ENCODE measurements around the gene ARHGEF37. TPM values are rescaled to one million over a fixed set of nuclear protein-coding genes. Genes with fewer than 3 reads are reported as not detected.

ARHGEF37 gene
- total and polyA plus RNA-seq, 9 of the 15 experiments (the other 6 are each of a cell fraction or from before 2014, with no cell fraction given): 0.01 to 0.27 (median 0.05) TPM

- TF ChIP-seq, protein P1, sequence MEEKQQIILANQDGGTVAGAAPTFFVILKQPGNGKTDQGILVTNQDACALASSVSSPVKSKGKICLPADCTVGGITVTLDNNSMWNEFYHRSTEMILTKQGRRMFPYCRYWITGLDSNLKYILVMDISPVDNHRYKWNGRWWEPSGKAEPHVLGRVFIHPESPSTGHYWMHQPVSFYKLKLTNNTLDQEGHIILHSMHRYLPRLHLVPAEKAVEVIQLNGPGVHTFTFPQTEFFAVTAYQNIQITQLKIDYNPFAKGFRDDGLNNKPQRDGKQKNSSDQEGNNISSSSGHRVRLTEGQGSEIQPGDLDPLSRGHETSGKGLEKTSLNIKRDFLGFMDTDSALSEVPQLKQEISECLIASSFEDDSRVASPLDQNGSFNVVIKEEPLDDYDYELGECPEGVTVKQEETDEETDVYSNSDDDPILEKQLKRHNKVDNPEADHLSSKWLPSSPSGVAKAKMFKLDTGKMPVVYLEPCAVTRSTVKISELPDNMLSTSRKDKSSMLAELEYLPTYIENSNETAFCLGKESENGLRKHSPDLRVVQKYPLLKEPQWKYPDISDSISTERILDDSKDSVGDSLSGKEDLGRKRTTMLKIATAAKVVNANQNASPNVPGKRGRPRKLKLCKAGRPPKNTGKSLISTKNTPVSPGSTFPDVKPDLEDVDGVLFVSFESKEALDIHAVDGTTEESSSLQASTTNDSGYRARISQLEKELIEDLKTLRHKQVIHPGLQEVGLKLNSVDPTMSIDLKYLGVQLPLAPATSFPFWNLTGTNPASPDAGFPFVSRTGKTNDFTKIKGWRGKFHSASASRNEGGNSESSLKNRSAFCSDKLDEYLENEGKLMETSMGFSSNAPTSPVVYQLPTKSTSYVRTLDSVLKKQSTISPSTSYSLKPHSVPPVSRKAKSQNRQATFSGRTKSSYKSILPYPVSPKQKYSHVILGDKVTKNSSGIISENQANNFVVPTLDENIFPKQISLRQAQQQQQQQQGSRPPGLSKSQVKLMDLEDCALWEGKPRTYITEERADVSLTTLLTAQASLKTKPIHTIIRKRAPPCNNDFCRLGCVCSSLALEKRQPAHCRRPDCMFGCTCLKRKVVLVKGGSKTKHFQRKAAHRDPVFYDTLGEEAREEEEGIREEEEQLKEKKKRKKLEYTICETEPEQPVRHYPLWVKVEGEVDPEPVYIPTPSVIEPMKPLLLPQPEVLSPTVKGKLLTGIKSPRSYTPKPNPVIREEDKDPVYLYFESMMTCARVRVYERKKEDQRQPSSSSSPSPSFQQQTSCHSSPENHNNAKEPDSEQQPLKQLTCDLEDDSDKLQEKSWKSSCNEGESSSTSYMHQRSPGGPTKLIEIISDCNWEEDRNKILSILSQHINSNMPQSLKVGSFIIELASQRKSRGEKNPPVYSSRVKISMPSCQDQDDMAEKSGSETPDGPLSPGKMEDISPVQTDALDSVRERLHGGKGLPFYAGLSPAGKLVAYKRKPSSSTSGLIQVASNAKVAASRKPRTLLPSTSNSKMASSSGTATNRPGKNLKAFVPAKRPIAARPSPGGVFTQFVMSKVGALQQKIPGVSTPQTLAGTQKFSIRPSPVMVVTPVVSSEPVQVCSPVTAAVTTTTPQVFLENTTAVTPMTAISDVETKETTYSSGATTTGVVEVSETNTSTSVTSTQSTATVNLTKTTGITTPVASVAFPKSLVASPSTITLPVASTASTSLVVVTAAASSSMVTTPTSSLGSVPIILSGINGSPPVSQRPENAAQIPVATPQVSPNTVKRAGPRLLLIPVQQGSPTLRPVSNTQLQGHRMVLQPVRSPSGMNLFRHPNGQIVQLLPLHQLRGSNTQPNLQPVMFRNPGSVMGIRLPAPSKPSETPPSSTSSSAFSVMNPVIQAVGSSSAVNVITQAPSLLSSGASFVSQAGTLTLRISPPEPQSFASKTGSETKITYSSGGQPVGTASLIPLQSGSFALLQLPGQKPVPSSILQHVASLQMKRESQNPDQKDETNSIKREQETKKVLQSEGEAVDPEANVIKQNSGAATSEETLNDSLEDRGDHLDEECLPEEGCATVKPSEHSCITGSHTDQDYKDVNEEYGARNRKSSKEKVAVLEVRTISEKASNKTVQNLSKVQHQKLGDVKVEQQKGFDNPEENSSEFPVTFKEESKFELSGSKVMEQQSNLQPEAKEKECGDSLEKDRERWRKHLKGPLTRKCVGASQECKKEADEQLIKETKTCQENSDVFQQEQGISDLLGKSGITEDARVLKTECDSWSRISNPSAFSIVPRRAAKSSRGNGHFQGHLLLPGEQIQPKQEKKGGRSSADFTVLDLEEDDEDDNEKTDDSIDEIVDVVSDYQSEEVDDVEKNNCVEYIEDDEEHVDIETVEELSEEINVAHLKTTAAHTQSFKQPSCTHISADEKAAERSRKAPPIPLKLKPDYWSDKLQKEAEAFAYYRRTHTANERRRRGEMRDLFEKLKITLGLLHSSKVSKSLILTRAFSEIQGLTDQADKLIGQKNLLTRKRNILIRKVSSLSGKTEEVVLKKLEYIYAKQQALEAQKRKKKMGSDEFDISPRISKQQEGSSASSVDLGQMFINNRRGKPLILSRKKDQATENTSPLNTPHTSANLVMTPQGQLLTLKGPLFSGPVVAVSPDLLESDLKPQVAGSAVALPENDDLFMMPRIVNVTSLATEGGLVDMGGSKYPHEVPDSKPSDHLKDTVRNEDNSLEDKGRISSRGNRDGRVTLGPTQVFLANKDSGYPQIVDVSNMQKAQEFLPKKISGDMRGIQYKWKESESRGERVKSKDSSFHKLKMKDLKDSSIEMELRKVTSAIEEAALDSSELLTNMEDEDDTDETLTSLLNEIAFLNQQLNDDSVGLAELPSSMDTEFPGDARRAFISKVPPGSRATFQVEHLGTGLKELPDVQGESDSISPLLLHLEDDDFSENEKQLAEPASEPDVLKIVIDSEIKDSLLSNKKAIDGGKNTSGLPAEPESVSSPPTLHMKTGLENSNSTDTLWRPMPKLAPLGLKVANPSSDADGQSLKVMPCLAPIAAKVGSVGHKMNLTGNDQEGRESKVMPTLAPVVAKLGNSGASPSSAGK (IDR thresholded peaks at IDR 0.05): no peak
- TF ChIP-seq CREB1 (IDR thresholded peaks at IDR 0.05) (peak; percentile 32), CREB1 (CRISPR knock-in tag; IDR thresholded peaks at IDR 0.05) (no peak), HDAC3 (IDR thresholded peaks at IDR 0.05; ENCODE audit: borderline replicate concordance, partially characterized antibody) (no peak), ZFPM2 (CRISPR knock-in tag; IDR thresholded peaks at IDR 0.05) (no peak), PHF8 (IDR thresholded peaks at IDR 0.05; ENCODE audit: borderline replicate concordance, low read length) (no peak), SMAD1 (IDR thresholded peaks at IDR 0.05; ENCODE audit: low read depth, low read length, partially characterized antibody) (peak; percentile 45), PTBP1 (IDR thresholded peaks at IDR 0.05; ENCODE audit: low read depth, low read length) (no peak), PBX2 (CRISPR knock-in tag; IDR thresholded peaks at IDR 0.05; ENCODE audit: low read depth) (no peak), PBX2 (tag; conservative IDR thresholded peaks at IDR 0.05; ENCODE audit: low read depth) (peak; percentile 41; the same call in 1 of the 2 replicates), ATF1 (CRISPR knock-in tag; IDR thresholded peaks at IDR 0.05) (no peak), ATF1 (tag; IDR thresholded peaks at IDR 0.05) (0 out of 2 replicates have a peak, but pooled peaks have one; percentile 9), CREM (IDR thresholded peaks at IDR 0.05; ENCODE audit: low read depth) (peak; percentile 68), KDM1A (IDR thresholded peaks at IDR 0.05) (peak; percentile 31 to 46; a peak in 2 of 4 replicates), ZNF134 (CRISPR knock-in tag; conservative IDR thresholded peaks at IDR 0.05) (no peak)
- TF ChIP-seq, protein P2, sequence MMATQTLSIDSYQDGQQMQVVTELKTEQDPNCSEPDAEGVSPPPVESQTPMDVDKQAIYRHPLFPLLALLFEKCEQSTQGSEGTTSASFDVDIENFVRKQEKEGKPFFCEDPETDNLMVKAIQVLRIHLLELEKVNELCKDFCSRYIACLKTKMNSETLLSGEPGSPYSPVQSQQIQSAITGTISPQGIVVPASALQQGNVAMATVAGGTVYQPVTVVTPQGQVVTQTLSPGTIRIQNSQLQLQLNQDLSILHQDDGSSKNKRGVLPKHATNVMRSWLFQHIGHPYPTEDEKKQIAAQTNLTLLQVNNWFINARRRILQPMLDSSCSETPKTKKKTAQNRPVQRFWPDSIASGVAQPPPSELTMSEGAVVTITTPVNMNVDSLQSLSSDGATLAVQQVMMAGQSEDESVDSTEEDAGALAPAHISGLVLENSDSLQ (IDR thresholded peaks at IDR 0.05): peak; percentile 85
Observed at GRCh38 chr5:149646564-149646963, 65.3 kb downstream of the ARHGEF37 start (continued).

Measured in K562 (cell line).